ENCODE results near the gene NUDT22. TPM values are rescaled to one million over a fixed set of nuclear protein-coding genes. Genes with fewer than 3 reads are reported as not detected.

NUDT22 gene
- polyA plus RNA-seq, 1 donor from 2014 or later: 47.3 TPM

GRCh38 chr11:64210301-64211020 is 15.6 kb upstream of the NUDT22 start:
- Histone ChIP-seq H4K20me1 (ENCODE audit: insufficient read depth) (no peaks in the 10 kb centered on the region), H3K79me2 (replicated peaks; ENCODE audit: insufficient read depth, low read length) (no peaks in the 10 kb centered on the region), H3K27ac (ENCODE audit: low read length) (no peak overlapping the region), H3K9me2 (ENCODE audit: insufficient read depth, low read length) (no peaks in the 10 kb centered on the region), H2AFZ (ENCODE audit: low read depth, low read length) (no peak overlapping the region), H3K9ac (ENCODE audit: low read length) (no peak overlapping the region), H3K27me3 (ENCODE audit: insufficient read depth, low read depth, low read length) (no peaks in the 10 kb centered on the region), H3K4me2 (ENCODE audit: low read length) (no peak overlapping the region), H3K36me3 (ENCODE audit: insufficient read depth, low read length) (no peaks in the 10 kb centered on the region), H3F3A (ENCODE audit: insufficient read depth, low read length, poor library complexity, severe bottlenecking) (no peaks in the 10 kb centered on the region), H3K9me3 (ENCODE audit: low read length) (no peaks in the 10 kb centered on the region), H3K4me3 (ENCODE audit: low read length) (no peak overlapping the region)
- TF ChIP-seq TAF1 (IDR thresholded peaks at IDR 0.05; ENCODE audit: low read depth) (no peak), CTCF (IDR thresholded peaks at IDR 0.05; ENCODE audit: poor library complexity, severe bottlenecking) (no peak), SMC3 (conservative IDR thresholded peaks at IDR 0.05; ENCODE audit: poor library complexity) (no peak), MXI1 (conservative IDR thresholded peaks at IDR 0.05; ENCODE audit: poor library complexity, severe bottlenecking) (no peak), EZH2 (IDR thresholded peaks at IDR 0.05; ENCODE audit: borderline replicate concordance, insufficient read depth, low read length, poor library complexity, severe bottlenecking) (no peak), POLR2AphosphoS5 (IDR thresholded peaks at IDR 0.05) (no peak), EP300 (conservative IDR thresholded peaks at IDR 0.05; ENCODE audit: poor library complexity, severe bottlenecking) (no peak), RAD21 (conservative IDR thresholded peaks at IDR 0.05) (no peak)
- TF ChIP-seq, protein P1, sequence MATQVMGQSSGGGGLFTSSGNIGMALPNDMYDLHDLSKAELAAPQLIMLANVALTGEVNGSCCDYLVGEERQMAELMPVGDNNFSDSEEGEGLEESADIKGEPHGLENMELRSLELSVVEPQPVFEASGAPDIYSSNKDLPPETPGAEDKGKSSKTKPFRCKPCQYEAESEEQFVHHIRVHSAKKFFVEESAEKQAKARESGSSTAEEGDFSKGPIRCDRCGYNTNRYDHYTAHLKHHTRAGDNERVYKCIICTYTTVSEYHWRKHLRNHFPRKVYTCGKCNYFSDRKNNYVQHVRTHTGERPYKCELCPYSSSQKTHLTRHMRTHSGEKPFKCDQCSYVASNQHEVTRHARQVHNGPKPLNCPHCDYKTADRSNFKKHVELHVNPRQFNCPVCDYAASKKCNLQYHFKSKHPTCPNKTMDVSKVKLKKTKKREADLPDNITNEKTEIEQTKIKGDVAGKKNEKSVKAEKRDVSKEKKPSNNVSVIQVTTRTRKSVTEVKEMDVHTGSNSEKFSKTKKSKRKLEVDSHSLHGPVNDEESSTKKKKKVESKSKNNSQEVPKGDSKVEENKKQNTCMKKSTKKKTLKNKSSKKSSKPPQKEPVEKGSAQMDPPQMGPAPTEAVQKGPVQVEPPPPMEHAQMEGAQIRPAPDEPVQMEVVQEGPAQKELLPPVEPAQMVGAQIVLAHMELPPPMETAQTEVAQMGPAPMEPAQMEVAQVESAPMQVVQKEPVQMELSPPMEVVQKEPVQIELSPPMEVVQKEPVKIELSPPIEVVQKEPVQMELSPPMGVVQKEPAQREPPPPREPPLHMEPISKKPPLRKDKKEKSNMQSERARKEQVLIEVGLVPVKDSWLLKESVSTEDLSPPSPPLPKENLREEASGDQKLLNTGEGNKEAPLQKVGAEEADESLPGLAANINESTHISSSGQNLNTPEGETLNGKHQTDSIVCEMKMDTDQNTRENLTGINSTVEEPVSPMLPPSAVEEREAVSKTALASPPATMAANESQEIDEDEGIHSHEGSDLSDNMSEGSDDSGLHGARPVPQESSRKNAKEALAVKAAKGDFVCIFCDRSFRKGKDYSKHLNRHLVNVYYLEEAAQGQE (IDR thresholded peaks at IDR 0.05; ENCODE audit: borderline replicate concordance): no peak

DNA sequence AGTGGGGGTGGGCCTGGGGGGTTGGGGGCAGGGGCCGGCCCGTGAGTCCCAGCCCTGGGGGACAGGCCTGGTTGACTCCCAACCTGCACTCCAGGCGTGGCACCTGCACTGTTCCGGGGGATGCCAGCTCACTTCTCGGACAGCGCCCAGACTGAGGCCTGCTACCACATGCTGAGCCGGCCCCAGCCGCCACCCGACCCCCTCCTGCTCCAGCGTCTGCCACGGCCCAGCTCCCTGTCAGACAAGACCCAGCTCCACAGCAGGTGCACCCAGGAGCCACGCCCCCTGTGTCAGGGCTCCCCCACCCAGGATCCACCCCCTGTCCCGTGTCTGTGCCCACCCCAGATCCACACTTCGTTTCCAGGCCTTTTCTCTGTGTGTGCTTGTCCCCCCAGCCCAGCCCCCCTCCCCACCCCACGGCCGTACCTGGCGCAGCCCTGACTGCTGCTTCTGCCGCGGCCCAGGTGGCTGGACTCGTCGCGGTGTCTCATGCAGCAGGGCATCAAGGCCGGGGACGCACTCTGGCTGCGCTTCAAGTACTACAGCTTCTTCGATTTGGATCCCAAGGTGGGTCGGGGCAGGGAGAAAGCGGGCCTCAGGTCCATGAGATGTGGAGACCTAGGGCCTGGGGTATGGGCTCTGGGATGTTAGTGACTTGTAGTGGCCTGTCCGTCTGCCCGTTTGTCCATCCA is 14.7 kb upstream of the NUDT22 start:
- Histone ChIP-seq H3K9me3 (ENCODE audit: low read length) (no peaks in the 10 kb centered on the region), H3F3A (ENCODE audit: insufficient read depth, low read length, poor library complexity, severe bottlenecking) (no peaks in the 10 kb centered on the region), H3K4me2 (ENCODE audit: low read length) (no peak overlapping the region), H3K27me3 (ENCODE audit: insufficient read depth, low read depth, low read length) (no peaks in the 10 kb centered on the region), H3K27ac (ENCODE audit: low read length) (no peak overlapping the region), H3K9ac (ENCODE audit: low read length) (no peak overlapping the region), H3K36me3 (ENCODE audit: insufficient read depth, low read length) (no peaks in the 10 kb centered on the region), H4K20me1 (ENCODE audit: insufficient read depth) (no peaks in the 10 kb centered on the region), H2AFZ (ENCODE audit: low read depth, low read length) (no peak overlapping the region), H3K79me2 (replicated peaks; ENCODE audit: insufficient read depth, low read length) (no peaks in the 10 kb centered on the region), H3K4me3 (ENCODE audit: low read length) (no peak overlapping the region), H3K9me2 (ENCODE audit: insufficient read depth, low read length) (no peaks in the 10 kb centered on the region)
- TF ChIP-seq, protein P1 (IDR thresholded peaks at IDR 0.05; ENCODE audit: borderline replicate concordance): no peak
- TF ChIP-seq EZH2 (IDR thresholded peaks at IDR 0.05; ENCODE audit: borderline replicate concordance, insufficient read depth, low read length, poor library complexity, severe bottlenecking) (no peak), CTCF (IDR thresholded peaks at IDR 0.05; ENCODE audit: poor library complexity, severe bottlenecking) (no peak), TAF1 (IDR thresholded peaks at IDR 0.05; ENCODE audit: low read depth) (no peak), RAD21 (conservative IDR thresholded peaks at IDR 0.05) (no peak), MXI1 (conservative IDR thresholded peaks at IDR 0.05; ENCODE audit: poor library complexity, severe bottlenecking) (no peak), EP300 (conservative IDR thresholded peaks at IDR 0.05; ENCODE audit: poor library complexity, severe bottlenecking) (no peak), POLR2AphosphoS5 (IDR thresholded peaks at IDR 0.05) (no peak), SMC3 (conservative IDR thresholded peaks at IDR 0.05; ENCODE audit: poor library complexity) (no peak)

Measured in neural cell (in vitro differentiated cells).